GM23338 (cell line): ENCODE measurements around the gene PIK3IP1.

Experiments
- EZH2 ChIP-seq: fragments of 200-600 bp; sonication (generic); IDR thresholded peaks from one replicate; pipeline ENCODE4 v1.8.0; 2017; ENCODE audit warnings: antibody characterized with exemption, mild to moderate bottlenecking, low read depth; ENCODE audit not compliant: unreplicated experiment
- EZH2phosphoT487 ChIP-seq: fragments of 200-600 bp; sonication (generic); IDR thresholded peaks from one replicate; pipeline ENCODE4 v1.8.1; 2018; ENCODE audit warnings: antibody characterized with exemption; ENCODE audit not compliant: unreplicated experiment
- JUNB ChIP-seq: IDR thresholded peaks from one replicate; pipeline ENCODE4 v1.6.1; 2016; ENCODE audit warnings: antibody characterized with exemption; ENCODE audit not compliant: unreplicated experiment
- NANOG ChIP-seq: IDR thresholded peaks from 2 replicates; pipeline ENCODE4 v1.6.1; 2016; ENCODE audit warnings: antibody characterized with exemption, borderline replicate concordance
- POLR2AphosphoS5 ChIP-seq: IDR thresholded peaks from 2 replicates; pipeline ENCODE4 v1.6.1; 2016; ENCODE audit warnings: antibody characterized with exemption, low read depth
- ZNF114 ChIP-seq: fragments of 250-450 bp; sonication (Bioruptor Pico); IDR thresholded peaks from 2 replicates; pipeline ENCODE4 v1.5.0; 2020; ENCODE audit warnings: mild to moderate bottlenecking, moderate library complexity
- TF ChIP-seq, protein P1 (sequence below), 2 experiments: fragments of 200-600 bp in 1 of 2; sonication (generic) in 1 of 2; conservative IDR thresholded peaks; 2 replicates each; pipeline versions ENCODE4 v1.5.1 to v1.6.1; 2016 to 2017; ENCODE audit warnings: antibody characterized with exemption in 2 of 2, low read depth in 2 of 2, mild to moderate bottlenecking in 2 of 2, moderate library complexity in 1 of 2
- TF ChIP-seq, protein P2 (sequence below): IDR thresholded peaks from one replicate; pipeline ENCODE4 v1.6.1; 2018; ENCODE audit warnings: antibody characterized with exemption; ENCODE audit not compliant: unreplicated experiment

DNA sequence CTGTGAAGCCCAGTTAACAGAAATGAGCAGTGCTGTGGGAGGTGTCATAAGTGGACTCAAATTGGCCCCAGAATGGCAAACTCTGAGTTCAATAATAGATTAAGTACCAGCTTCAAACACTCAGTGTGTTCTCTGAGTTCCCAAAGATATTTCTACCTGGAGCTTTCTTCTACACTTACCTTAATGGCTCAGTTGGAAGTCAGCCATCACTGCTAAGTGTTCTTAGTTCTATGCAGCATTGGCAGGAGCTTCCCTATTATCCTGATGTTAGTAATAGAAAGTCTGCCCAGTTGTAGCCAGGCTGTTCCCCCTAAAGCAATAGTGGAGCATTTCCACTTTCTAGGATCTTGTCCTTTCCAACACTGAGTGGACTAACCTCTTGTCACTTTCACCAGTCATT, 9.7 kb upstream of the PIK3IP1 start:
- no peak for TF ChIP-seq ZNF114 (CRISPR knock-in tag)
- TF ChIP-seq, protein P1, sequence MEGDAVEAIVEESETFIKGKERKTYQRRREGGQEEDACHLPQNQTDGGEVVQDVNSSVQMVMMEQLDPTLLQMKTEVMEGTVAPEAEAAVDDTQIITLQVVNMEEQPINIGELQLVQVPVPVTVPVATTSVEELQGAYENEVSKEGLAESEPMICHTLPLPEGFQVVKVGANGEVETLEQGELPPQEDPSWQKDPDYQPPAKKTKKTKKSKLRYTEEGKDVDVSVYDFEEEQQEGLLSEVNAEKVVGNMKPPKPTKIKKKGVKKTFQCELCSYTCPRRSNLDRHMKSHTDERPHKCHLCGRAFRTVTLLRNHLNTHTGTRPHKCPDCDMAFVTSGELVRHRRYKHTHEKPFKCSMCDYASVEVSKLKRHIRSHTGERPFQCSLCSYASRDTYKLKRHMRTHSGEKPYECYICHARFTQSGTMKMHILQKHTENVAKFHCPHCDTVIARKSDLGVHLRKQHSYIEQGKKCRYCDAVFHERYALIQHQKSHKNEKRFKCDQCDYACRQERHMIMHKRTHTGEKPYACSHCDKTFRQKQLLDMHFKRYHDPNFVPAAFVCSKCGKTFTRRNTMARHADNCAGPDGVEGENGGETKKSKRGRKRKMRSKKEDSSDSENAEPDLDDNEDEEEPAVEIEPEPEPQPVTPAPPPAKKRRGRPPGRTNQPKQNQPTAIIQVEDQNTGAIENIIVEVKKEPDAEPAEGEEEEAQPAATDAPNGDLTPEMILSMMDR (conservative IDR thresholded peaks at IDR 0.05; ENCODE audit: low read depth in 2 of 2) = no peak
- TF ChIP-seq EZH2 = no peak
- TF ChIP-seq POLR2AphosphoS5 = no peak
- TF ChIP-seq EZH2phosphoT487 = no peak
- TF ChIP-seq, protein P2, sequence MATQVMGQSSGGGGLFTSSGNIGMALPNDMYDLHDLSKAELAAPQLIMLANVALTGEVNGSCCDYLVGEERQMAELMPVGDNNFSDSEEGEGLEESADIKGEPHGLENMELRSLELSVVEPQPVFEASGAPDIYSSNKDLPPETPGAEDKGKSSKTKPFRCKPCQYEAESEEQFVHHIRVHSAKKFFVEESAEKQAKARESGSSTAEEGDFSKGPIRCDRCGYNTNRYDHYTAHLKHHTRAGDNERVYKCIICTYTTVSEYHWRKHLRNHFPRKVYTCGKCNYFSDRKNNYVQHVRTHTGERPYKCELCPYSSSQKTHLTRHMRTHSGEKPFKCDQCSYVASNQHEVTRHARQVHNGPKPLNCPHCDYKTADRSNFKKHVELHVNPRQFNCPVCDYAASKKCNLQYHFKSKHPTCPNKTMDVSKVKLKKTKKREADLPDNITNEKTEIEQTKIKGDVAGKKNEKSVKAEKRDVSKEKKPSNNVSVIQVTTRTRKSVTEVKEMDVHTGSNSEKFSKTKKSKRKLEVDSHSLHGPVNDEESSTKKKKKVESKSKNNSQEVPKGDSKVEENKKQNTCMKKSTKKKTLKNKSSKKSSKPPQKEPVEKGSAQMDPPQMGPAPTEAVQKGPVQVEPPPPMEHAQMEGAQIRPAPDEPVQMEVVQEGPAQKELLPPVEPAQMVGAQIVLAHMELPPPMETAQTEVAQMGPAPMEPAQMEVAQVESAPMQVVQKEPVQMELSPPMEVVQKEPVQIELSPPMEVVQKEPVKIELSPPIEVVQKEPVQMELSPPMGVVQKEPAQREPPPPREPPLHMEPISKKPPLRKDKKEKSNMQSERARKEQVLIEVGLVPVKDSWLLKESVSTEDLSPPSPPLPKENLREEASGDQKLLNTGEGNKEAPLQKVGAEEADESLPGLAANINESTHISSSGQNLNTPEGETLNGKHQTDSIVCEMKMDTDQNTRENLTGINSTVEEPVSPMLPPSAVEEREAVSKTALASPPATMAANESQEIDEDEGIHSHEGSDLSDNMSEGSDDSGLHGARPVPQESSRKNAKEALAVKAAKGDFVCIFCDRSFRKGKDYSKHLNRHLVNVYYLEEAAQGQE = no peak
- no peak for TF ChIP-seq NANOG
- no peak for TF ChIP-seq JUNB
